ENCODE data around the gene TM4SF20.
"Not testable (repeated sequence)": the region's sequence is repeated elsewhere in the genome, so short reads cannot be mapped to it uniquely, and the experiment has no call there.

Gene TM4SF20

GRCh38 chr2:227386630-227387029 lies 7.5 kb upstream of the TM4SF20 start:
- Histone ChIP-seq H3K79me1 (ENCODE audit: low read depth, low read length) (no peaks in the 10 kb centered on the region), H3K23ac (ENCODE audit: low read depth, low read length, poor library complexity) (no peak overlapping the region), H2AK5ac (ENCODE audit: low read depth, low read length) (no peak overlapping the region), H3K27me3 (ENCODE audit: control insufficient read depth in 3 of 3, insufficient read depth in 3 of 3, low read depth in 1 of 3, low read length in 3 of 3) (no peaks in the 10 kb centered on the region), H3K18ac (ENCODE audit: low read length) (no peak overlapping the region), H3K4me1 (ENCODE audit: control insufficient read depth in 2 of 2, insufficient read depth in 1 of 2, low read depth in 1 of 2, low read length in 2 of 2) (no peaks in the 10 kb centered on the region), H3K36me3 (replicated peaks in 1 of 2; ENCODE audit: control insufficient read depth in 2 of 2, insufficient read depth in 2 of 2, low read length in 2 of 2) (no peaks in the 10 kb centered on the region), H2AFZ (ENCODE audit: low read length) (no peak overlapping the region), H3K4me3 (ENCODE audit: low read length in 2 of 2) (no peak overlapping the region), H3K4ac (ENCODE audit: low read length) (no peak overlapping the region), H2BK12ac (ENCODE audit: low read length) (no peak overlapping the region), H2BK5ac (ENCODE audit: low read length) (no peak overlapping the region), H3K9ac (ENCODE audit: low read depth, low read length, poor library complexity) (no peak overlapping the region), H2BK120ac (ENCODE audit: low read depth, low read length) (no peak overlapping the region), H2BK15ac (ENCODE audit: low read length) (no peak overlapping the region), H3K9me3 (replicated peaks in 1 of 2; ENCODE audit: control insufficient read depth in 2 of 2, insufficient read depth in 1 of 2, low read depth in 1 of 2, low read length in 2 of 2) (no peaks in the 10 kb centered on the region), H3K14ac (ENCODE audit: low read length) (no peak overlapping the region), H4K8ac (ENCODE audit: low read depth, low read length) (no peak overlapping the region), H3K4me2 (ENCODE audit: insufficient read depth, low read length, poor library complexity, severe bottlenecking) (no peak overlapping the region), H3K27ac (replicated peaks; ENCODE audit: low read length) (no peak overlapping the region), H4K91ac (ENCODE audit: low read depth, low read length, poor library complexity) (no peak overlapping the region)
- WGBS, 2 donors (ENCODE audit: extremely low coverage in 2 of 2, insufficient read length in 2 of 2, insufficient replicate concordance in 1 of 2): no CpG with 5 or more reads among the region's 6 CpGs
- DNase-seq (ENCODE audit: low spot score): no peak

- Histone ChIP-seq H4K8ac (ENCODE audit: low read depth, low read length) (no peak overlapping the region), H2BK5ac (ENCODE audit: low read length) (no peak overlapping the region), H3K79me1 (ENCODE audit: low read depth, low read length) (no peaks in the 10 kb centered on the region), H2BK120ac (ENCODE audit: low read depth, low read length) (no peak overlapping the region), H3K27me3 (ENCODE audit: control insufficient read depth in 3 of 3, insufficient read depth in 3 of 3, low read depth in 1 of 3, low read length in 3 of 3) (peaks cover 0 to 2% (median 0%) of the 10 kb centered on the region in 3 experiments), H2BK15ac (ENCODE audit: low read length) (no peak overlapping the region), H3K14ac (ENCODE audit: low read length) (no peak overlapping the region), H3K9ac (ENCODE audit: low read depth, low read length, poor library complexity) (no peak overlapping the region), H3K18ac (ENCODE audit: low read length) (no peak overlapping the region), H3K4me3 (ENCODE audit: low read length in 2 of 2) (no peak overlapping the region), H3K36me3 (replicated peaks in 1 of 2; ENCODE audit: control insufficient read depth in 2 of 2, insufficient read depth in 2 of 2, low read length in 2 of 2) (no peaks in the 10 kb centered on the region), H3K4ac (ENCODE audit: low read length) (no peak overlapping the region), H3K23ac (ENCODE audit: low read depth, low read length, poor library complexity) (no peak overlapping the region), H2AFZ (ENCODE audit: low read length) (no peak overlapping the region), H2AK5ac (ENCODE audit: low read depth, low read length) (no peak overlapping the region), H3K9me3 (replicated peaks in 1 of 2; ENCODE audit: control insufficient read depth in 2 of 2, insufficient read depth in 1 of 2, low read depth in 1 of 2, low read length in 2 of 2) (no peaks in the 10 kb centered on the region), H4K91ac (ENCODE audit: low read depth, low read length, poor library complexity) (no peak overlapping the region), H3K27ac (replicated peaks; ENCODE audit: low read length) (no peak overlapping the region), H3K4me1 (ENCODE audit: control insufficient read depth in 2 of 2, insufficient read depth in 1 of 2, low read depth in 1 of 2, low read length in 2 of 2) (no peaks in the 10 kb centered on the region), H2BK12ac (ENCODE audit: low read length) (no peak overlapping the region), H3K4me2 (ENCODE audit: insufficient read depth, low read length, poor library complexity, severe bottlenecking) (no peak overlapping the region)
- DNase-seq (ENCODE audit: low spot score): no peak
- whole genome bisulfite sequencing, 2 donors (ENCODE audit: extremely low coverage in 2 of 2, insufficient read length in 2 of 2, insufficient replicate concordance in 1 of 2): no CpG with 5 or more reads among the region's 3 CpGs
Measured at GRCh38 chr2:227383686-227384085, 4.6 kb upstream of the TM4SF20 start.

GRCh38 chr2:227382241-227382835 lies 3.2 kb upstream of the TM4SF20 start:
- H3K4me1 ChIP-seq (ENCODE audit: control insufficient read depth in 2 of 2, insufficient read depth in 1 of 2, low read depth in 1 of 2, low read length in 2 of 2); H3K79me1 ChIP-seq (ENCODE audit: low read depth, low read length); H3K23ac ChIP-seq (ENCODE audit: low read depth, low read length, poor library complexity); H3K27ac ChIP-seq (replicated peaks; ENCODE audit: low read length); H3K14ac ChIP-seq (ENCODE audit: low read length); H3K4me3 ChIP-seq (ENCODE audit: low read length in 2 of 2); H4K8ac ChIP-seq (ENCODE audit: low read depth, low read length); H2BK5ac ChIP-seq (ENCODE audit: low read length); H3K18ac ChIP-seq (ENCODE audit: low read length); H3K9ac ChIP-seq (ENCODE audit: low read depth, low read length, poor library complexity); H3K4ac ChIP-seq (ENCODE audit: low read length); H2AK5ac ChIP-seq (ENCODE audit: low read depth, low read length); H2BK12ac ChIP-seq (ENCODE audit: low read length); H3K4me2 ChIP-seq (ENCODE audit: insufficient read depth, low read length, poor library complexity, severe bottlenecking); H4K91ac ChIP-seq (ENCODE audit: low read depth, low read length, poor library complexity); H3K27me3 ChIP-seq (ENCODE audit: control insufficient read depth in 3 of 3, insufficient read depth in 3 of 3, low read depth in 1 of 3, low read length in 3 of 3); H3K9me3 ChIP-seq (replicated peaks in 1 of 2; ENCODE audit: control insufficient read depth in 2 of 2, insufficient read depth in 1 of 2, low read depth in 1 of 2, low read length in 2 of 2); H2AFZ ChIP-seq (ENCODE audit: low read length); H2BK15ac ChIP-seq (ENCODE audit: low read length); H2BK120ac ChIP-seq (ENCODE audit: low read depth, low read length); DNase-seq (ENCODE audit: low spot score); H3K36me3 ChIP-seq (replicated peaks in 1 of 2; ENCODE audit: control insufficient read depth in 2 of 2, insufficient read depth in 2 of 2, low read length in 2 of 2): not testable (repeated sequence)
- no CpG with 5 or more reads among the region's 2 CpGs for WGBS, 2 donors (ENCODE audit: extremely low coverage in 2 of 2, insufficient read length in 2 of 2, insufficient replicate concordance in 1 of 2)

GRCh38 chr2:227378371-227378782 lies 729 bp downstream of the TM4SF20 start:
- no peak overlapping the region for H4K8ac ChIP-seq (ENCODE audit: low read depth, low read length)
- H4K91ac ChIP-seq (ENCODE audit: low read depth, low read length, poor library complexity): no peak overlapping the region
- H3K4me3 ChIP-seq (ENCODE audit: low read length in 2 of 2): no peak overlapping the region
- H2BK15ac ChIP-seq (ENCODE audit: low read length): no peak overlapping the region
- no peak overlapping the region for H2BK5ac ChIP-seq (ENCODE audit: low read length)
- peaks cover 0 to 2% (median 0%) of the 10 kb centered on the region in 3 experiments for H3K27me3 ChIP-seq (ENCODE audit: control insufficient read depth in 3 of 3, insufficient read depth in 3 of 3, low read depth in 1 of 3, low read length in 3 of 3)
- H3K4ac ChIP-seq (ENCODE audit: low read length): no peak overlapping the region
- H2BK12ac ChIP-seq (ENCODE audit: low read length): no peak overlapping the region
- no CpG with 5 or more reads among the region's 4 CpGs for WGBS, 2 donors (ENCODE audit: extremely low coverage in 2 of 2, insufficient read length in 2 of 2, insufficient replicate concordance in 1 of 2)
- no peak for DNase-seq (ENCODE audit: low spot score)
- H2AFZ ChIP-seq (ENCODE audit: low read length): no peak overlapping the region
- H3K14ac ChIP-seq (ENCODE audit: low read length): no peak overlapping the region
- H3K9ac ChIP-seq (ENCODE audit: low read depth, low read length, poor library complexity): no peak overlapping the region
- H3K23ac ChIP-seq (ENCODE audit: low read depth, low read length, poor library complexity): no peak overlapping the region
- no peak overlapping the region for H2BK120ac ChIP-seq (ENCODE audit: low read depth, low read length)
- H3K36me3 ChIP-seq (replicated peaks in 1 of 2; ENCODE audit: control insufficient read depth in 2 of 2, insufficient read depth in 2 of 2, low read length in 2 of 2): no peaks in the 10 kb centered on the region
- H3K4me2 ChIP-seq (ENCODE audit: insufficient read depth, low read length, poor library complexity, severe bottlenecking): no peak overlapping the region
- no peaks in the 10 kb centered on the region for H3K9me3 ChIP-seq (replicated peaks in 1 of 2; ENCODE audit: control insufficient read depth in 2 of 2, insufficient read depth in 1 of 2, low read depth in 1 of 2, low read length in 2 of 2)
- no peak overlapping the region for H3K27ac ChIP-seq (replicated peaks; ENCODE audit: low read length)
- no peaks in the 10 kb centered on the region for H3K79me1 ChIP-seq (ENCODE audit: low read depth, low read length)
- H3K18ac ChIP-seq (ENCODE audit: low read length): no peak overlapping the region
- no peaks in the 10 kb centered on the region for H3K4me1 ChIP-seq (ENCODE audit: control insufficient read depth in 2 of 2, insufficient read depth in 1 of 2, low read depth in 1 of 2, low read length in 2 of 2)
- H2AK5ac ChIP-seq (ENCODE audit: low read depth, low read length): no peak overlapping the region

Measured in neuronal stem cell (in vitro differentiated cells).